Mesendoderm (in vitro differentiated cells): ENCODE measurements around the gene GPR35.
A peak's percentile ranks its signal among the peaks of the same experiment; 100 is the strongest.

ENCODE experiments used
- DNase-seq: peaks from one replicate; pipeline ENCODE4 v3.0.0; 2013
- H2AK5ac ChIP-seq: 2 replicates; pipeline ENCODE4 v1.6.1; 2013; ENCODE audit warnings: low read length, inconsistent platforms
- H2BK120ac ChIP-seq: 2 replicates; pipeline ENCODE4 v1.6.1; 2013; ENCODE audit warnings: low read depth, mild to moderate bottlenecking, low read length, moderate library complexity, mixed read lengths
- H2BK15ac ChIP-seq: replicated peaks from 2 replicates; pipeline ENCODE4 v1.6.1; 2013; ENCODE audit warnings: low read depth, mild to moderate bottlenecking, moderate library complexity
- H2BK5ac ChIP-seq: 2 replicates; pipeline ENCODE4 v1.6.1; 2013; ENCODE audit warnings: low read length, inconsistent platforms
- H3K18ac ChIP-seq: 2 replicates; pipeline ENCODE4 v1.6.1; 2013; ENCODE audit warnings: mild to moderate bottlenecking, low read length, mixed read lengths
- H3K23ac ChIP-seq: one replicate; pipeline ENCODE4 v1.6.1; 2013; ENCODE audit warnings: low read length
- H3K27ac ChIP-seq: 2 replicates; pipeline ENCODE4 v1.5.1; 2013; ENCODE audit warnings: low read depth, mild to moderate bottlenecking, inconsistent platforms, low read length, moderate library complexity
- H3K27me3 ChIP-seq: 2 replicates; pipeline ENCODE4 v1.6.1; 2013; ENCODE audit warnings: low read length, control low read depth, mild to moderate bottlenecking, inconsistent platforms; ENCODE audit not compliant: insufficient read depth, poor library complexity
- H3K36me3 ChIP-seq: 2 replicates; pipeline ENCODE4 v1.6.1; 2013; ENCODE audit warnings: low read length, inconsistent platforms; ENCODE audit not compliant: control insufficient read depth, insufficient read depth
- H3K4ac ChIP-seq: one replicate; pipeline ENCODE4 v1.6.1; 2013; ENCODE audit warnings: low read depth, mild to moderate bottlenecking, low read length, moderate library complexity
- H3K4me1 ChIP-seq: 2 replicates; pipeline ENCODE4 v1.6.1; 2013; ENCODE audit warnings: low read depth, low read length, inconsistent platforms; ENCODE audit not compliant: control insufficient read depth
- H3K4me2 ChIP-seq: 2 replicates; pipeline ENCODE4 v1.6.1; 2013; ENCODE audit warnings: low read length
- H3K4me3 ChIP-seq: 2 replicates; pipeline ENCODE4 v1.5.1; 2013; ENCODE audit warnings: mild to moderate bottlenecking, low read length
- H3K56ac ChIP-seq: one replicate; pipeline ENCODE4 v1.6.1; 2013; ENCODE audit warnings: low read length
- H3K79me1 ChIP-seq: 2 replicates; pipeline ENCODE4 v1.6.1; 2013; ENCODE audit warnings: low read length, inconsistent platforms
- H3K79me2 ChIP-seq: 2 replicates; pipeline ENCODE4 v1.6.1; 2013; ENCODE audit warnings: mild to moderate bottlenecking, low read length; ENCODE audit not compliant: control insufficient read depth, insufficient read depth
- H3K9ac ChIP-seq: 2 replicates; pipeline ENCODE4 v1.6.1; 2013; ENCODE audit warnings: low read length, inconsistent platforms
- H4K5ac ChIP-seq: one replicate; pipeline ENCODE4 v1.6.1; 2013; ENCODE audit warnings: low read length
- H4K8ac ChIP-seq: one replicate; pipeline ENCODE4 v1.6.1; 2013; ENCODE audit warnings: low read depth, mild to moderate bottlenecking, control low read depth, low read length, moderate library complexity
- WGBS: extraction: QIAGEN DNeasy Blood & Tissue Kit; methylation state at CpG from one replicate; pipeline ENCODE4 v1.1.7; 2013; ENCODE audit warnings: low lambda C conversion rate, missing lambda C conversion rate; ENCODE audit not compliant: insufficient coverage; ENCODE audit errors: extremely low coverage; 5-methylcytosine and 5-hydroxymethylcytosine counted together

The GPR35 gene

GRCh38 chr2:240594511-240595380 lies 30.5 kb upstream of the GPR35 start:
- no peak overlapping the region for H3K23ac ChIP-seq
- DNase-seq = no peak
- no peak overlapping the region for H3K4me3 ChIP-seq
- H2BK120ac ChIP-seq = no peak overlapping the region
- no peak overlapping the region for H2AK5ac ChIP-seq
- no peak overlapping the region for H4K8ac ChIP-seq
- H3K79me1 ChIP-seq = peaks cover 3% of the 10 kb centered on the region
- H3K4ac ChIP-seq = no peak overlapping the region
- no peak overlapping the region for H3K27ac ChIP-seq
- no peaks in the 10 kb centered on the region for H3K27me3 ChIP-seq
- no peak overlapping the region for H2BK15ac ChIP-seq
- no peak overlapping the region for H3K56ac ChIP-seq
- no peak overlapping the region for H4K5ac ChIP-seq
- peaks cover 2% of the 10 kb centered on the region for H3K36me3 ChIP-seq
- no peak overlapping the region for H3K18ac ChIP-seq
- H3K4me1 ChIP-seq = no peaks in the 10 kb centered on the region
- no peaks in the 10 kb centered on the region for H3K79me2 ChIP-seq
- H3K9ac ChIP-seq = no peak overlapping the region
- no peak overlapping the region for H3K4me2 ChIP-seq
- no peak overlapping the region for H2BK5ac ChIP-seq
- no CpG with 5 or more reads among the region's 34 CpGs for WGBS

GRCh38 chr2:240595381-240596079 lies 29.8 kb upstream of the GPR35 start:
- H3K9ac ChIP-seq = no peak overlapping the region
- no peak overlapping the region for H4K8ac ChIP-seq
- H4K5ac ChIP-seq = no peak overlapping the region
- no peak overlapping the region for H2BK120ac ChIP-seq
- H2AK5ac ChIP-seq = no peak overlapping the region
- H3K4me3 ChIP-seq = no peak overlapping the region
- no CpG with 5 or more reads among the region's 18 CpGs for WGBS
- H3K27ac ChIP-seq = no peak overlapping the region
- H3K27me3 ChIP-seq = no peaks in the 10 kb centered on the region
- peak; percentile 68 for DNase-seq
- no peak overlapping the region for H2BK5ac ChIP-seq
- H3K18ac ChIP-seq = no peak overlapping the region
- no peak overlapping the region for H3K4ac ChIP-seq
- no peak overlapping the region for H3K56ac ChIP-seq
- no peak overlapping the region for H3K23ac ChIP-seq
- H3K79me1 ChIP-seq = peaks cover 3% of the 10 kb centered on the region
- H2BK15ac ChIP-seq = no peak overlapping the region
- no peaks in the 10 kb centered on the region for H3K79me2 ChIP-seq
- no peaks in the 10 kb centered on the region for H3K4me1 ChIP-seq
- no peak overlapping the region for H3K4me2 ChIP-seq
- H3K36me3 ChIP-seq = peaks cover 2% of the 10 kb centered on the region

GRCh38 chr2:240596080-240596460 lies 29.2 kb upstream of the GPR35 start:
- no peak overlapping the region for H4K5ac ChIP-seq
- no peak overlapping the region for H3K56ac ChIP-seq
- H3K27me3 ChIP-seq = no peaks in the 10 kb centered on the region
- H2BK120ac ChIP-seq = no peak overlapping the region
- no peaks in the 10 kb centered on the region for H3K4me1 ChIP-seq
- no peak overlapping the region for H4K8ac ChIP-seq
- H3K4me3 ChIP-seq = no peak overlapping the region
- no peak overlapping the region for H3K9ac ChIP-seq
- H3K4me2 ChIP-seq = no peak overlapping the region
- no peak overlapping the region for H2AK5ac ChIP-seq
- no peak overlapping the region for H2BK5ac ChIP-seq
- no peak overlapping the region for H3K18ac ChIP-seq
- DNase-seq = no peak
- WGBS = no CpG with 5 or more reads among the region's 17 CpGs
- H3K79me2 ChIP-seq = no peaks in the 10 kb centered on the region
- no peak overlapping the region for H3K27ac ChIP-seq
- H3K36me3 ChIP-seq = peaks cover 2% of the 10 kb centered on the region
- no peak overlapping the region for H3K23ac ChIP-seq
- no peak overlapping the region for H3K4ac ChIP-seq
- no peak overlapping the region for H2BK15ac ChIP-seq
- H3K79me1 ChIP-seq = peaks cover 3% of the 10 kb centered on the region

GRCh38 chr2:240596491-240596931 lies 28.8 kb upstream of the GPR35 start:
- Histone ChIP-seq H2AK5ac (no peak overlapping the region), H4K8ac (no peak overlapping the region), H3K4me1 (no peaks in the 10 kb centered on the region), H3K79me1 (no peaks in the 10 kb centered on the region), H3K79me2 (no peaks in the 10 kb centered on the region), H3K36me3 (peaks cover 2% of the 10 kb centered on the region), H3K27ac (no peak overlapping the region), H3K56ac (no peak overlapping the region), H4K5ac (no peak overlapping the region), H3K9ac (no peak overlapping the region), H3K27me3 (no peaks in the 10 kb centered on the region), H3K4me2 (no peak overlapping the region), H2BK15ac (no peak overlapping the region), H3K4ac (no peak overlapping the region), H2BK5ac (no peak overlapping the region), H3K4me3 (no peak overlapping the region), H3K23ac (no peak overlapping the region), H2BK120ac (no peak overlapping the region), H3K18ac (no peak overlapping the region)
- no peak for DNase-seq
- WGBS = no CpG with 5 or more reads among the region's 23 CpGs

- Histone ChIP-seq H3K18ac (no peak overlapping the region), H2AK5ac (no peak overlapping the region), H4K5ac (no peak overlapping the region), H3K79me1 (no peaks in the 10 kb centered on the region), H3K79me2 (no peaks in the 10 kb centered on the region), H3K27ac (no peak overlapping the region), H2BK5ac (no peak overlapping the region), H3K23ac (no peak overlapping the region), H3K27me3 (no peaks in the 10 kb centered on the region), H3K4me1 (no peaks in the 10 kb centered on the region), H3K56ac (no peak overlapping the region), H2BK15ac (no peak overlapping the region), H2BK120ac (no peak overlapping the region), H3K4me3 (no peak overlapping the region), H3K9ac (no peak overlapping the region), H3K36me3 (peaks cover 2% of the 10 kb centered on the region), H3K4me2 (no peak overlapping the region), H3K4ac (no peak overlapping the region), H4K8ac (no peak overlapping the region)
- DNase-seq = no peak
- no CpG with 5 or more reads among the region's 10 CpGs for WGBS
These were observed 28.2 kb upstream of the GPR35 start for GRCh38 chr2:240597054-240597418.
